Motor neuron (in vitro differentiated cells): ENCODE measurements around the gene PDGFC. TPM values are rescaled to one million over a fixed set of nuclear protein-coding genes. Genes with fewer than 3 reads are reported as not detected.
A peak's percentile ranks its signal among the peaks of the same experiment; 100 is the strongest.

ENCODE experiments used
- ATAC-seq, 8 experiments: fragments of 200-7000 bp; cut with Tn5 transposase; replicated peaks in 6 of 8; 2 replicates each; pipeline ENCODE4 v1.8.0; 2021; ENCODE audit warnings: mild to moderate bottlenecking in 8 of 8, moderate library complexity in 8 of 8
- H3K27ac ChIP-seq, 2 donors: fragments of 250-450 bp; sonication (Bioruptor Pico); 2 replicates each; pipeline ENCODE4 v1.9.0; 2021; ENCODE audit warnings: antibody characterized with exemption in 2 of 2, mild to moderate bottlenecking in 2 of 2, moderate library complexity in 1 of 2
- H3K4me1 ChIP-seq, 2 donors: fragments of 250-450 bp; sonication (Bioruptor Pico); replicated peaks in 1 of 2; 2 replicates each; pipeline ENCODE4 v1.6.1; 2021; ENCODE audit warnings: antibody characterized with exemption in 2 of 2, mild to moderate bottlenecking in 2 of 2, moderate library complexity in 1 of 2
- H3K4me3 ChIP-seq, 5 donors: fragments of 250-450 bp; sonication (Bioruptor Pico); 2 replicates each; pipeline ENCODE4 v1.9.0; 2021; ENCODE audit warnings: antibody characterized with exemption in 5 of 5, mild to moderate bottlenecking in 5 of 5, moderate library complexity in 4 of 5
- WGBS, 10 experiments: fragments of 450-650 bp; shearing (Covaris generic); methylation state at CpG; one replicate each; pipeline ENCODE4 v1.0.0; 2022; 5-methylcytosine and 5-hydroxymethylcytosine counted together
- in situ Hi-C, 9 experiments: fragments of 400-800 bp; cut with MboI; loops; one replicate each; pipeline ENCODE4 v1.15.0; 2021; ENCODE audit warnings: low sequenced_read_pairs in 9 of 9, low pct_unique_long_range_greater_than_20kb in 2 of 9; ENCODE audit not compliant: unreplicated experiment in 9 of 9
- total RNA-seq, 8 experiments: library from RNA; unstranded; fragments of 300-600 nt; gene quantifications; 2 replicates each; pipeline versions ENCODE4 v1.2.3 to v1.2.4, GENCODE V29; 2022

The PDGFC gene, protein sequence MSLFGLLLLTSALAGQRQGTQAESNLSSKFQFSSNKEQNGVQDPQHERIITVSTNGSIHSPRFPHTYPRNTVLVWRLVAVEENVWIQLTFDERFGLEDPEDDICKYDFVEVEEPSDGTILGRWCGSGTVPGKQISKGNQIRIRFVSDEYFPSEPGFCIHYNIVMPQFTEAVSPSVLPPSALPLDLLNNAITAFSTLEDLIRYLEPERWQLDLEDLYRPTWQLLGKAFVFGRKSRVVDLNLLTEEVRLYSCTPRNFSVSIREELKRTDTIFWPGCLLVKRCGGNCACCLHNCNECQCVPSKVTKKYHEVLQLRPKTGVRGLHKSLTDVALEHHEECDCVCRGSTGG
- 10 to 100 TPM in 1 of 8 experiments, 1 to 10 TPM in 7; 5.4 to 43.0 (median 6.2) TPM for total RNA-seq

GRCh38 chr4:156971676-156972378 is at the start of gene PDGFC:
Gene PDGFC, minus strand, starts transcription at chr4:156971799. Its CDS starts 896 bp downstream, at chr4:156970903.
- in situ Hi-C loops = loop anchor here in 2 of 9 experiments (10.0 to 25.0 kb wide), 3 partner anchors 73 to 485 kb away; no protein-coding TSS in a partner anchor
- ATAC-seq = peak; percentile 70 to 93 (median 89)
- H3K4me1 ChIP-seq = peaks cover 10 to 14% of the 10 kb centered on the region in 2 donors
- H3K27ac ChIP-seq = peak within 1 kb of the TSS; percentile 37 to 65
- H3K4me3 ChIP-seq = peak within 1 kb of the TSS; percentile 55 to 96 (median 81)
- WGBS, 10 experiments = 20 to 27% methylated on average over 2 of the region's 60 CpGs; no CpG with 5 or more reads in 8 of the 10 experiments

- Histone ChIP-seq H3K4me1 (no peaks in the 10 kb centered on the region), H3K4me3 (no peak overlapping the region), H3K27ac (no peak overlapping the region)
- no peak for ATAC-seq
- WGBS, 10 experiments = 40 to 89% (median 63%) methylated on average over 1 of the region's 1 CpG; no CpG with 5 or more reads in 6 of the 10 experiments
- in situ Hi-C loops = no loop called here
These were observed 49.3 kb upstream of the PDGFC start for GRCh38 chr4:157020882-157021281.

DNA sequence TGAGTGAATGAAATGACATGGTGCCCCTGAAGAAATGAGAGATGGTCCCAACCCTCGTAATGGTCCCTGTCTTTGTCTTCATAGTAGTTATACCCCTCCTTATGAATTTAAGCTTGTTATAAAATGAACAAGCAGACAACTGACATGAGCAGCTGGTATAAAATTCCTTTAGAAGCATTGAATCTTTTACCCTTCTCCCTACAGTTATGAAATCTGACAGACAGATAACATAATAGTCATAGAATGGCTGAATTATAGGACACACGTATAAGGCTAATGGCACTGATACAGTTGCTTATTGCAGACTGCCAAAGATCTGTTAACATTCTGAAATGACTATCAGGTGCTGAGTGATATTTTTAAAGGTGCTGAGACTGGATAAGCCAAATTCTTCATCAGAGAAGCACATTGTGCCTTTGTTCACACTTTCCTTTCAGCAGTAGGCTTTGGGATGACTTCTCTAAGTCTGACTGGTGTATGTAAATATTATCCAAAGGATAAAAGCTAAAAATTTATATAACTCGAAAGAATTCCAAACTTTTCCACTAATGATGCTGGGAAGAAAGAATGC is 47.4 kb upstream of the PDGFC start:
- H3K4me3 ChIP-seq = no peak overlapping the region
- no peak overlapping the region for H3K27ac ChIP-seq
- 13 to 96% (median 71%) methylated on average over 1 to 3 of the region's 3 CpGs; no CpG with 5 or more reads in 1 of the 10 experiments for WGBS, 10 experiments
- in situ Hi-C loops = no loop called here
- H3K4me1 ChIP-seq = no peaks in the 10 kb centered on the region
- no peak for ATAC-seq

DNA sequence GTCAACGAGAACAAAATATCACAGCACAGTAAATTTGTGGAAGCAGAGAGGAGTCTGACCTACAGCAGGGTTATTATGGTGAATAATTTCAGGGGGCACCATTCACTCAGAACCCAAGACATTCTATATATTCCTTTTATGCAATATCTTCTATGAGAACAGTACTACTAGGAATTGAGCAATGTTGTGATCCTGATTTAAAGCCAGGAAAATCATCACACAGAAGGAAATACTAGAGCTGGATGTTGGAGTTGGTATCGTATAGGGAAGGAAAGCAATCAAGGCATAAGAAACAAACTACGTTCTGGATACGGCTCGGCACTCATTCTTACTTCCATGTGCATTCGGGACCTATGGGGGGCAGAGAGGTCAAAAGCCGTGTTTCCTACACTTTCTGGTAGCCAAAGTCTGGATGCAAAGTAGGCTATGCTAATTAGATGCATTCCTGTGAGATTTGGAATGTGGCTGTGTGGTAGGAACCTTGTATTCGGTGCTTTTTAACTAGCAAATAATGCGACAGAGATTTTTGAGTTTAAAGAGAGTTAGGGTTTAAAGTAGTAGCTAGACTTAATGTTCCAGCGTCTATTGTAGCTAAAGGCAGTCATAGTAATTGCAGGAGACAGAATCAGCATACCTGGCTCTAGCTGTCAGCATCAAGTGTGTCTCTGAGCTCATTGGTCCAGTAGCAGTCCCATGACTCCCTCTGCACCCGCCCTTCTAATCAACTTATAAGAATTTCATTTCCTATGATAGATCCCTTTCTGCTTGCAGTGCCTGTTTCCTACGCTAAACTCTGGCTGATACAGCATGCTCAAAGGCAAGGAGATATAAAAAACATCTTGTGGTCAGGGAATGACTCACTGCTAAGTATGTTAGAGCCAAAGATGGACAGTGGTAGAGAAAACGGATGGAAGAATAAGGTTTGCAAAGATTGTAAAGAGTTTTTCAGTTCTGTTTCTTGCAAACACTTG is 43.3 kb upstream of the PDGFC start:
- ATAC-seq = peak in 5 of 8 experiments; percentile 32 to 97 (median 96)
- in situ Hi-C loops = no loop called here
- Histone ChIP-seq H3K4me3 (no peak overlapping the region), H3K4me1 (no peaks in the 10 kb centered on the region), H3K27ac (no peak overlapping the region)
- 37 to 89% (median 75%) methylated on average over 1 to 13 of the region's 13 CpGs for WGBS, 10 experiments

DNA sequence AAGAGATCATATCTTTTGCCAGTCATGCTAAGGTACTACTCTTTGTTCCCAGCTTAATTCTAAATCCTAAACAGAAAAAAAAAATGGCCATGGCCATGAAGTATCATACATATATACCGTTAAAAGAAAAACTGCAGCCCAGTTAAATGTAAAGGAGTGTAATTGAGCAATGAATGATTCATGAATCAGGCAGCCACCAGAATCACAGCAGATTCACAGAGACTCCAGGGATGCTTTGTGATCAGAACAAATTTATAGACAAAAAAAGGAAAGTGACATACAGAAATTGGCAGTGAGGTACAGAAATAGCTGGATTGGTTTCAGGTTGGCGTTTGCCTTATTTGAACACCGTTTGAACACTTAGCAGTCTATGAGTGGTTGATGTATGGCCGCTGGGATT is 42.1 kb upstream of the PDGFC start:
- 82 to 100% (median 94%) methylated on average over 1 to 4 of the region's 4 CpGs; no CpG with 5 or more reads in 2 of the 10 experiments for WGBS, 10 experiments
- Histone ChIP-seq H3K27ac (no peak overlapping the region), H3K4me3 (no peak overlapping the region), H3K4me1 (no peaks in the 10 kb centered on the region)
- no peak for ATAC-seq
- in situ Hi-C loops = no loop called here

DNA sequence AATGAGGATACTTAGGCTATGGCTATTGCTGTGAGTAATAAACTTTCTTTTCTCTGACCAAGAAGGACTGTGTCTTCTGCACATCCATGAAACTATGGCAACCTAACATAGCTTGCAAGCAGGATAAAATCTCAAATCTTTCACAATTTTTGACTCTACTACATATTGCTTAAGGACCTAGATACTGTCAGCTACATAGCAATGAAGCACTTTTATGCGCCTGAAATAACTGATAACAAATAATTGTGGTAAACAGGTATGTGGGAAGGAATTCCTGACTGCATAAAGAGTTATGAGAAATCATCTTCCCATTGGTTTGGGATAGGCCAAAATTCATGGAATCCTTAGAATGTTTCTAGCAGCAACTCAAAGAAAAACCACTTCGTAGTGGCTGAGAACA is 41.2 kb upstream of the PDGFC start:
- Histone ChIP-seq H3K4me3 (no peak overlapping the region), H3K4me1 (no peaks in the 10 kb centered on the region), H3K27ac (no peak overlapping the region)
- no peak for ATAC-seq
- in situ Hi-C loops = no loop called here
- 51 to 100% (median 100%) methylated on average over 1 to 2 of the region's 2 CpGs; no CpG with 5 or more reads in 2 of the 10 experiments for WGBS, 10 experiments

- peak in 1 of 8 experiments; percentile 12 for ATAC-seq
- H3K4me1 ChIP-seq = no peaks in the 10 kb centered on the region
- in situ Hi-C loops = no loop called here
- H3K27ac ChIP-seq = no peak overlapping the region
- H3K4me3 ChIP-seq = no peak overlapping the region
These were observed 40.7 kb upstream of the PDGFC start for GRCh38 chr4:157012296-157012695.

DNA sequence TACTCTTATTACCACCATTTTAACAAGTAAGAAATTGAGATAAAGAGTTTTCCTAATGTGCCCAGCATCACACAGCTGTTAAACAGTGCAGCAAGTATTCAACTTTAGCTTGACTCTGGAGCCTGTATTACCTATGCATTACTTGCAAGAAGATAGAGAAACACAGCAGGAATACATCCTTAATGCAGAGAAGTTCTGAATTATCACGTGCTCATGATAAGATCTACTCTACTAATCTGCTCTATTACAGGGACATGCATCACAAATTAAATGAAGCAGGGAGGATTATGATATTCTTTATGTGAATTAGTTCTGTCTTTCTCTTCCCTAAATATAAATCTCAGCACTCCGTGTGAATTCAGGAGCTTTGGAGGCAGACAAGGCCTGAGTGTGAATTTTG is 39.0 kb upstream of the PDGFC start:
- no peak for ATAC-seq
- Histone ChIP-seq H3K4me1 (no peaks in the 10 kb centered on the region), H3K27ac (no peak overlapping the region), H3K4me3 (no peak overlapping the region)
- 33 to 100% (median 78%) methylated on average over 1 to 2 of the region's 2 CpGs; no CpG with 5 or more reads in 1 of the 10 experiments for WGBS, 10 experiments
- in situ Hi-C loops = no loop called here

DNA sequence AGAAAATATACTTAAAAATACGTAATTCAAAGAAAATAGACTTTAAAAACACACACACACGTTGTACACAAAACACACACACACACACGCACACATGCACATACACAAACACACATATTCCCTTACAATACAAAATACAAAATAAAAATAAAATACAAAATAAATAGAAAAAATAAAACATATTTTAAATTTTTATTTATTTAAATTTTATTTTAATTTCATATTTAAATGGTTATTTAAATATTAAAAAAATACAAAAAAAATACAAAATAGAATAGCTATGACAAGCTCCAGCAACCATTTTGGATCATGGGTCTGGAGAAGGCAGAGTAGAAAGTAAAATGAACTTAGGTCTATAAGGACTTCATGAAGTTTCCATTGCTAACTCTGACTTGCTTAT is 34.2 kb upstream of the PDGFC start:
- in situ Hi-C loops = no loop called here
- H3K4me1 ChIP-seq = no peaks in the 10 kb centered on the region
- H3K27ac ChIP-seq = no peak overlapping the region
- 86 to 100% (median 93%) methylated on average over 2 to 3 of the region's 3 CpGs; no CpG with 5 or more reads in 1 of the 10 experiments for WGBS, 10 experiments
- no peak for ATAC-seq
- no peak overlapping the region for H3K4me3 ChIP-seq

- no peaks in the 10 kb centered on the region for H3K4me1 ChIP-seq
- H3K27ac ChIP-seq = no peak overlapping the region
- in situ Hi-C loops = no loop called here
- no peak overlapping the region for H3K4me3 ChIP-seq
- 29 to 100% (median 87%) methylated on average over 1 to 2 of the region's 2 CpGs for WGBS, 10 experiments
- no peak for ATAC-seq
These were observed 33.6 kb upstream of the PDGFC start for GRCh38 chr4:157005193-157005592.

- in situ Hi-C loops = no loop called here
- WGBS, 10 experiments = 21 to 85% (median 73%) methylated on average over 3 to 5 of the region's 5 CpGs
- H3K4me3 ChIP-seq = no peak overlapping the region
- no peaks in the 10 kb centered on the region for H3K4me1 ChIP-seq
- ATAC-seq = no peak
- H3K27ac ChIP-seq = no peak overlapping the region
These were observed 32.9 kb upstream of the PDGFC start for GRCh38 chr4:157004279-157005161.

DNA sequence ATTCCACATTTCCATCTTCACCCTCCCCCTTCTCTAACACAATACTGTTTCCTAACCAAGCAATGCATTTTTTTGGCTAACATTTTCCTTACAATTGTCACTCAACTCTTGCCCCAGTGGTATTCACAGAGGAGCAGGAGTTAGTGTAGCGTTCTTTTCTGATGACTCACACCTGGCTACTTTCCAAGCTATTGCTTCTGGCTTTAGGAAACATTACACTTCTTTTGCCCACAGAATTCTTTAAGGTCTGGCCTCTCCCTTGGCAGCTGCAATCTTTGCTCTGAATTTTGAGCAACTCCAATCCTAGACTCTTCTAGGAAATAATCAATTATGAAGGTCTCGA is 27.5 kb upstream of the PDGFC start:
- in situ Hi-C loops = no loop called here
- no peak overlapping the region for H3K4me3 ChIP-seq

More for the DNA sequence above, 27.5 kb upstream of the PDGFC start:
- 0 to 100% (median 67%) methylated on average over 1 to 2 of the region's 2 CpGs; no CpG with 5 or more reads in 3 of the 10 experiments for WGBS, 10 experiments
- H3K4me1 ChIP-seq = no peaks in the 10 kb centered on the region
- H3K27ac ChIP-seq = no peak overlapping the region
- ATAC-seq = peak in 6 of 8 experiments; percentile 67 to 96 (median 86)
